ENCODE measurements around the gene PPP2R5C.

Gene PPP2R5C

GRCh38 chr14:101873991-101874390 lies 112.5 kb downstream of the PPP2R5C start:
- DNase-seq, result no peak

GRCh38 chr14:101875041-101875726 lies 113.7 kb downstream of the PPP2R5C start:
- no peak for DNase-seq

- no peak for DNase-seq
These were observed 114.4 kb downstream of the PPP2R5C start for GRCh38 chr14:101875727-101876554.

GRCh38 chr14:101876555-101876938 lies 115.0 kb downstream of the PPP2R5C start:
- DNase-seq, result peak; percentile 70

- no peak for DNase-seq
These were observed 116.3 kb downstream of the PPP2R5C start for GRCh38 chr14:101877766-101878165.

GRCh38 chr14:101878211-101878821 lies 116.8 kb downstream of the PPP2R5C start:
- DNase-seq, result no peak

- no peak for DNase-seq
These were observed 117.5 kb downstream of the PPP2R5C start for GRCh38 chr14:101878822-101879528.

GRCh38 chr14:101879529-101880336 lies 118.2 kb downstream of the PPP2R5C start:
- DNase-seq, result no peak

- DNase-seq, result no peak
These were observed 119.9 kb downstream of the PPP2R5C start for GRCh38 chr14:101881426-101881825.

GRCh38 chr14:101882141-101882935 lies 120.8 kb downstream of the PPP2R5C start:
- DNase-seq, result no peak

- no peak for DNase-seq
These were observed 122.8 kb downstream of the PPP2R5C start for GRCh38 chr14:101884089-101884933.

GRCh38 chr14:101884934-101885576 lies 123.5 kb downstream of the PPP2R5C start:
- DNase-seq, result no peak

- no peak for DNase-seq
These were observed 125.7 kb downstream of the PPP2R5C start for GRCh38 chr14:101887219-101887618.

- no peak for DNase-seq
These were observed 126.7 kb downstream of the PPP2R5C start for GRCh38 chr14:101888182-101888581.

GRCh38 chr14:101889366-101889765 lies 127.9 kb downstream of the PPP2R5C start:
- no peak for DNase-seq

GRCh38 chr14:101889898-101890297 lies 128.4 kb downstream of the PPP2R5C start:
- no peak for DNase-seq

GRCh38 chr14:101891471-101891870 lies 130.0 kb downstream of the PPP2R5C start:
- no peak for DNase-seq

- DNase-seq, result no peak
These were observed 132.2 kb downstream of the PPP2R5C start for GRCh38 chr14:101893759-101894158.

GRCh38 chr14:101894365-101895081 lies 133.0 kb downstream of the PPP2R5C start:
- DNase-seq, result no peak

Data from right forelimb (tissue), 1 donor.